Left kidney (tissue), 2 donors: ENCODE data around the gene KIF1A. TPM values are rescaled to one million over a fixed set of nuclear protein-coding genes. Genes with fewer than 3 reads are reported as not detected.
A peak's percentile ranks its signal among the peaks of the same experiment; 100 is the strongest.

Experiments
- DNase-seq: peaks from one replicate; pipeline ENCODE4 v3.0.0-alpha.2; 2013
- polyA plus RNA-seq: library from polyadenylated mRNA; unstranded; fragments of 120-200 nt; gene quantifications from one replicate; pipeline ENCODE4 v1.2.1, GENCODE V29; 2013; ENCODE audit not compliant: insufficient read length

The KIF1A gene
- polyA plus RNA-seq, 1 donor = 11.1 TPM

- no peak for DNase-seq
Observed at GRCh38 chr2:240799033-240799820, 20.8 kb downstream of the KIF1A start.

- no peak for DNase-seq
Observed at GRCh38 chr2:240798327-240798905, 21.6 kb downstream of the KIF1A start.

GRCh38 chr2:240797914-240798313 lies 22.1 kb downstream of the KIF1A start:
- DNase-seq = no peak

GRCh38 chr2:240797500-240797895 lies 22.5 kb downstream of the KIF1A start:
- DNase-seq = no peak

GRCh38 chr2:240796543-240797499 lies 23.2 kb downstream of the KIF1A start:
- DNase-seq = no peak

GRCh38 chr2:240795916-240796510 lies 24.0 kb downstream of the KIF1A start:
- no peak for DNase-seq

GRCh38 chr2:240795454-240795853 lies 24.6 kb downstream of the KIF1A start:
- DNase-seq = no peak

- DNase-seq = no peak
Observed at GRCh38 chr2:240794178-240794721, 25.8 kb downstream of the KIF1A start.

- no peak for DNase-seq
Observed at GRCh38 chr2:240793313-240794177, 26.5 kb downstream of the KIF1A start.

- no peak for DNase-seq
Observed at GRCh38 chr2:240792629-240793312, 27.2 kb downstream of the KIF1A start.

- DNase-seq = peak; percentile 52
Observed at GRCh38 chr2:240791821-240792628, 28.0 kb downstream of the KIF1A start.

- no peak for DNase-seq
Observed at GRCh38 chr2:240791221-240791800, 28.7 kb downstream of the KIF1A start.

GRCh38 chr2:240790370-240791220 lies 29.4 kb downstream of the KIF1A start:
- DNase-seq = no peak

GRCh38 chr2:240789501-240790369 lies 30.3 kb downstream of the KIF1A start:
- no peak for DNase-seq

- no peak for DNase-seq
Observed at GRCh38 chr2:240789051-240789453, 31.0 kb downstream of the KIF1A start.

GRCh38 chr2:240788482-240788881 lies 31.5 kb downstream of the KIF1A start:
- DNase-seq = no peak
